Stimulated activated CD8-positive, alpha-beta memory T cell treated with anti-CD3 and anti-CD28 coated beads, Interleukin-4, amount 100 ng/mL, for 24 hours (primary cell): ENCODE results near the gene IZUMO2.
A peak's percentile ranks its signal among the peaks of the same experiment; 100 is the strongest.
"Not testable (repeated sequence)": the region's sequence is repeated elsewhere in the genome, so short reads cannot be mapped to it uniquely, and the experiment has no call there.

Experiments
- DNase-seq: peaks from one replicate; pipeline ENCODE4 v3.0.0-alpha.2; 2020; ENCODE audit warnings: low read depth

The IZUMO2 gene

DNA sequence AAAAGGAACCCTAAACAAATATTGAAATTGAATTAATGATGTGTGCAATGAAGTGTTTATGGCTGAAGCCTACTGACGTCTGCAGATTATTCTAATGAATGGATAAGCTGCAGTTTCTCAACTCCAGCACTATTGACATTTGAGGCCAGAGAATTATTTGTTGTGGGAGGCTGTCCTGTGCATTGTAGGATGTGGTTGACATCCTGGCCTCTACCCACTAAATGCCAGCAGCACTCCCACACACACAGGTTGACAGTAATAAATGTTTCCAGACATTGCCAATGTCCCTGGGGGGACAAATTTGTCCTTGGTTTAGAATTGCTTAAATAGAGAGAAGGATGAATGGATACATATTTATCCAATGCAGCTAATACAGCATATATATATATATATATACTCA, 21.1 kb upstream of the IZUMO2 start:
- DNase-seq, result no peak

DNA sequence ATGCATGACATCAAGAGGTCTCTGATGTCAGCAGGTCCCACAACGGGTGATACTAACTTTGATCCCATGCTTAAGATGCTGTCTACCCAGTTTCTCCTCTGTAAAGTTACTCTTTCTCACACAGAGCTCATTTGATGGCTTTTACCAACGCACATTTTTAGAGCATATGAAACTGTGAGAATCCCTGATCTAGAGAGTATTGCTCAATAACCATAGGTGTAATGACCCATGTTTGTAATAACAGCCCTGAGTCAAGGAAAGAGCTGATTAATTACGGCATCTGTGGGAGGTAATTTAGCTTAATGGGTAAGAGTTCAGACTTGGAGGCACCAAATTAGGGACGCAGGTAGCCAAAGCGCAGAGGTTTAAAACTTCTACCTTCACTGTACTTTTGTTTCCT, 18.0 kb upstream of the IZUMO2 start:
- no peak for DNase-seq

DNA sequence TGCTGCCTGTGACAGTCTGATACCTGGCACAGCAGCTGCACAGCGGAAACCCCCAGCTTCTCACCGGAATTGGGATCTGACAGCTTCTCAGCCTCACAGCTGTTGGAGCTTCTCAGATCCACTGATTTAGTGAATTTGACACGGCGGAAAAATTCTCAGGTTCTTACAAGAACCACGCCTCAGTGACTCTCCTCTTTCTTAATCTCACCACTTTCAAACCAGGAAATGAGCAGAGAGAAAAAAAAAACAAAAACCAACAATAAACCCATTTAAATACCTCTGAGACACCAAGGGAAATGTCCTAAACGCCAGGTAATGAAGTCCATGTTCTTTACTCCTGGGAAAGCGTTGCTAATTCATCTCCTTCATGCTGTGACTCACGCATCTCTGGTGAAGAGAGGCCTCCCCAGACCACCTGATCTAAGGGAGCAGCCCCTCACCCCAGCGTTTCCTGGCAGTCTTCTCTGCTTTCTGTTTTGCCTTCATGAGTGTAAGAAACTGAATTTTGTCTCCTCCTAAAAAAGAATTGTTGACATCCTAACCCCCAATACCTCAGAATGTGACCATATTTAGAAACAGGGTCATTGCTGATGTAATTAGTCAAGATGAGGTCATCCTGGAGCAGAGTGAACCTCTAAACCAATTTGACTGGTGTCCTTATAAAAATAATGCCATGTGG, 15.9 kb upstream of the IZUMO2 start:
- no peak for DNase-seq

DNA sequence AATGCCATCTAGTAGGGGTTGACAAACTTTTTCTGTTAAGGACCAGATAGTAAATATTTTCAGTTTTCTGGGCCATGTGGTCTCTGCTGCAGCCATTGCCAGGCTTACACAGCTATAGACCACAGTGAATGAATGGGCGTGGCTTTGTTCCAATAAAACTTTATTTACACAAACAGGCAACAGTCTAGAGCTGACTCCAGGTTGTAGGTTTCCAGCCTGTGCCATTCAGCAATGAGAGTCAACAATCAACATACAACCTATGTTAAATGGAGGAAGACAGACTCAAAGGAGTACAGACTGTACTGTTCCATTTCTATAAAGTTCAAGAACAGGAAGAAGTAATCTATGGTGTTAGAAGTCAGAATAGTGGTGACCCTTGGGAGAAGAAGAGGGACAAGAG, 15.2 kb upstream of the IZUMO2 start:
- DNase-seq, result no peak

DNA sequence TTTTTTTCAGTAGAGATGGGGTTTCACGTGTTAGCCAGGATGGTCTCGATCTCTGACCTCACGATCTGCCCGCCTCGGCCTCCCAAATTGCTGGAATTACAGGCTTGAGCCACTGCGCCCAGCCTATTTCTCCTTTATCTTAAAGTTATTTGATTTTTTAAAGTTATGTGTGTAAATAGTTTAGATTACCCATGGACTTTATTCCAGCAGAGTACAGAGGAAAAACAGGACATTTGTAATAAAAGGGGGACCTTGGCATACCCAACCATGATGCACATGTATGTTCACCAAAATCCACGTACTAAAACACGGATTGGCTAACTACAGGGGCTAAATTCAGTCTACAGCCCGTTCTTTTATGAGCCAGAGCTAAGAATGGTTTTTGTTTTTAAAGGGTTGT, 13.7 kb upstream of the IZUMO2 start:
- no peak for DNase-seq

DNA sequence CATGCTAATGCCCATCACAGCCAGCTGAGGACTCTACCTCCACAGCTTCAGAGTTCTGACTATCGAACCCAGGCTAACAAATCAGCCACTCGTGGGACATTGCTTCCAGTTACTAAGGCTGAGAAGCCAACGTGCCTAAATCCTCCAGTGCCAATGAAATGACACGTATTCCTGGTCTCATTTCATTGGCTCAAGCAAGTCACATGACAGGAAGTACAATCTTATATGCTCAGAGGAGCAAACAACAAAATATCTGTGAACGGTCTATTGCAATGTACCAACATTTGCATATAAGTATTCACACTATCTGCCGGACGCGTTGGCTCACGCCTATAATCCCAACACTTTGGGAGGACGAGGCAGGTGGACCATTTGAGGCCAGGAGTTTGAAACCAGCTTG, 12.8 kb upstream of the IZUMO2 start:
- no peak for DNase-seq

DNA sequence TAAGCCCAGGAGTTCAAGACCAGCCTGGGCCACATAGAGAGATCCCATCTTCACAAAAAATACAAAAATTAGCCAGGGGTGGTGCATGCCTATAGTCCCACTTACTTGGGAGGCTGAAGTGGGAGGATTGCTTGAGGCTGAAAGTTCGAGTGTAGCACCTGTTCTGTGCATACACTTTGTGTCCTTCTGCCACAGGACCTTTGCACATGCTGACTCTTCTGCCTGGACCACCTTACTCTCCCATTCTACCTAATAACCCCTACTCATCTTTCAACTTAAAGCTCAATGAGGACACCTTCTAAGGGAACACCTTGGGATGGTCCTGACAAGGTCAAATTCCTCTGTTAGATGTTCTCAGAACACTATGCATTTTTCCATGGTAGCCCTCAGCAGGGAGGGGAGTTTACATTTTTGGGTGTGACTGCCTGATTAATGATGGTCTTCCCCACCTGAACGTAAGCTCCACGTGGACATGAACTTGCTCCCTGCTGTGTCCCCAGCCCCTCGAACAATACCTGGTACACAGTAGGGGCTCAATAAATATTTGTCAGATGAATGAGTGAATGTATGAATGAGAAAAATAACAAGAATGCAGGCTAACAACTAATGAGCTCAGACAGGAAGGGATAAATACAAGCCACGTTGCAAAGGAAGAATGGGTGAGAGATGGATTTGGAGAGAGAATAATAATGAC, 11.2 kb upstream of the IZUMO2 start:
- no peak for DNase-seq

DNA sequence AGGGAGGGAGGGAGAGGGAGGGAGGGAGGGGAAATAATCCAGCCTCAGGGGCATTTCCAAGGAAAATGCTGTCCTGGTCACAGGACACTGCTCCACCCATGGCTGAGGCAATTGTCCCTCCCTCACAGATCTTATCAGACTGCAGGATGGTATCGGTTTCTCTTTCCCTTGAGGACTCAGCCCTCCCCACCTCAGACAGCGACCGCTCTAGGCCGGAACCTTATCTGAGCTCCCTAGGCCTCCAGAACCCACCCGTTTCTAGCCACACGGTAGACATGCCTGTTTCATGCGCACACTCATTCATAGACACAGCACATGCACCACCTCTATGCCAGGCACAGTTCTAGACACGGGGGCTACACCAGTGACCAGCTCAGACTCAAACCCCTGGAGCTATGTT, 10.0 kb upstream of the IZUMO2 start:
- DNase-seq, result no peak

DNA sequence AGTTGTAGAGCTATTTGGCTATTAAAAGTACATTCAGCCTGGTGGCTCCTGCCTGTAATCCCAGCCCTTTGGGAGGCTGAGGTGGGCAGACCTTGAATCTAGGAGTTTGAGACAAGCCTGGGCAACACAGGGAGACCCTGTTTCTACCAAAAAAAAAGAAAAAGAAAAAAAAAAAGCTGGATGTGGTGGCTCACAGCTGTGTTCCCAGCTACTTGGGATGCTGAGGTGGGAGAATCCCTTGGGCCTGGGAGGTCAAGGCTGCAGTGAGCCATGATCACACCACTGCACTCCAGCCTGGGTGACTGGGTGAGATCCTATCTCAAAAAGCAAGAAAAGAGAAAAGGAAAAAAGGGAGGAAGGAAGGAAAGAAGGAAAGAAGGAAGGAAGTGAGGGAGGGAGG, 9.6 kb upstream of the IZUMO2 start:
- no peak for DNase-seq

DNA sequence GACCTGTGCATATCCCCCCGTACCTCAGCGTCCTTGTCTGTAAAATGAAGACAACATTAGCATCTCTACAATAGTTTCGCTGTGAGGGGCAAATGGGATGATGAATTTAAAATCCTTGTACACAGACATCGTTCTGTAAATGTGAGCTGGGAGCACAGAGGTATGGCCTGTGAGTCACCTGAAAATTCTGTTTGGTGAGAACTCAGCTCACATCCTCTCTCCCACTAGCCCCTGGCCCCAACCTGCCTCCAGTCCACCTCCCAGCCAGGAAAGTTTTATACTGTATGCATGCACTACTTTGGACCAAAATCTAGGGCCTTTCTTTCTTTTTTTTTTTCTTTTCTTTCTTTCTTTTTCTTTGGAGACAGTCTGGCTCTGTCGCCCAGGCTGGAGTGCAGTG, 8.7 kb upstream of the IZUMO2 start:
- no peak for DNase-seq

DNA sequence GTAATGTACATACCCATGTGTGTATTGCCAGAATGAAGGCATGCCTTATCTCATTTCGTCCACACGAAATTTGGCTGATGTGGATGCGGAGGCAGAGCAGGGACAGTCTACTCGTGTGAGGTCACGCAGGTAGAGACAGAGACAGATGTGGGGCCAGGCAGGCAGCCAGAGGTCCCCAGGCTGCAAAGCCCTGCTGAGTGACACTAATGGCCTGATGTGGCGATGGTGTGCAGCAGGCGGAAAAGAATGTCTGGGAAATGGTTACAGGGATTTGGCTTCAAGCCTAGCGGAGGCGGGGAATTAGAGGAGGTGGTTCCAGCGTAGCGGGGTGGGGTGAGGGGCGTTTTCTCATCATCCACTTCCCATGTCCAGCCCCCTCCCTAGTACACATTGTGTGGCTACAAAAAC, 4.2 kb upstream of the IZUMO2 start:
- DNase-seq, result no peak

DNA sequence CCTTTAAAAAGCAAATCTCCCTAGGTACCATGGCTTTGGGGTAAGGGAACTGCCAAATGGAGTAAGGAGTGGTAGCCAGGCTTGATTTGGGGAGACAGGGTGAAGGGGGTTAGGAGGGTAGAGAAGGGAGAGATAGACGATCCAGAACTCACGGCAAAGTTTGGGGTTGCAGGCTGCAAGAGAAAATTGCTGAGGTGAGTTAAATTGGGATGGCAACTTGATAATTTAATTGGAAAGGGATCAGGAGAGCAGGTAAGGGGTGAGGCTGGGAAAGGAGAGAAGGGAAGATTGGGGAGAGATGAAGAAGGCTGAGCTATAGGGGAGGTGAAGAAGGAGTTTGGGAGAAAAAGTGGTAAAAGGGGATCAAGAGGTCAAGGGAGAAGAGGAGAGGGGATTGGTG, 4.0 kb downstream of the IZUMO2 start:
- DNase-seq, result no peak

DNA sequence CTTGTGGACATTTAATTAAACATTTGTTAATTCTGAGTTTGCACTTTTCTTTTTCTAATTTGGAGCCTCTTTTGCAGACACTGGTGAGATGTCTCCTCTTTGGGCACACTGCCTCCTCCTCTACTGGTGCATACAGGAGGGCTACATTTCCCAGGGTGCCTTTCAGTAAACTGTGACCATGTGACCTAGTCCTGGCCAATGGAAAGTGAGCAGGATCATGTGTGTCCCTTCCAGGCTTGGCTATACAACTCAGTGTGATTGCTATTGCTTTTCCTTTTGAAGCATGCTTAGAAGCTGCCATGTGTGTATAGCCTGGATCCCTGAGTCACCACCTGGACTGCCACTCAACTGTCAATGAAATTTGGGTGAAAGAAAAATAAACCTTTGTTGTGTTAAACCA, 4.5 kb downstream of the IZUMO2 start:
- no peak for DNase-seq

DNA sequence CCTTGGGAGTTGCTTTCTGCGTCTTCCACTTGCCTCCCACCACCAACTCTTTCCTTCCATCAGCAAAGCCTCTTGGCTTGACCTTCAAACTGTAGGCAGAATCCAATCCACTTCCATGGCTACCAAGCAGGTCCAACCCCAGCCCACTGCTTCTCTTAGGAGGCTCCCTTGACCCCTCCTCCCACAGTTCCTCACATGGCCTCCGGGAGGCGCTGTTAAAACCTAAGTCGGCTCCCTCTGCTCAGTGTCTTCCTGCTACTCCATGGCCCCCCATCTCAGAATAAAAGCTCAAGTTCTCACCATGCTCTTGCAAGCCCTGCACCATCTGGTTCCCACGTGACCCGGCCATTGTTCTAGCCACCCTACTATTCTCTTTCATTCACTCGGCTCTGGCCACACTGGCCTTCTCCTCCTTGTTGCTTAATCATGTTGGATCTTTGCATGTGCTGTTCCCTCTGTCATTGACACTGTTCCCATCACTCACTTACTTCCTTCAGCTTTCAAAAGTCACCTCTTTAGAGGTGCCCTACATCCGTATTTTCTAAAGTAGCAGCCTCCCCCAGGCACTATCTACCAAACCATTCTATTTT, 7.5 kb downstream of the IZUMO2 start:
- DNase-seq, result no peak

DNA sequence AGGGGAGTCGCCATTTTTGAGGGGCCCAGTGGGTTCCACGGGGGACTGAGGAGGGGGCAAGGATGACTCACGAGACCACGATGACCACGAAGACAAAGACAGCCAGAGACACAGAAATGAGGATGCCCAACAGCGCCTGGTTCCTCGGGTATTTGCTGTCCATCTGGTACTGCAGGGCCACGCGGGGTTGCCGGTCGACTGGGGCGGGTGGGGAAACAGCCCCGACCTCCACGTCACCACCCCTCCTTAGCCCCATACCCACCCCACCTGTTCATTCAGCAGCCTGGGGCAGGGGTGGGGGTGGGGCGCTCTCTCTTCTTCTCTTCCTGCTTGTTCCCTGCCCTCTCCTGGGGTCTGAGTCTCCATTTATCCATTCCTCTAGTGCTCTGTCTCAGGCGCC, 8.6 kb downstream of the IZUMO2 start:
- no peak for DNase-seq

DNA sequence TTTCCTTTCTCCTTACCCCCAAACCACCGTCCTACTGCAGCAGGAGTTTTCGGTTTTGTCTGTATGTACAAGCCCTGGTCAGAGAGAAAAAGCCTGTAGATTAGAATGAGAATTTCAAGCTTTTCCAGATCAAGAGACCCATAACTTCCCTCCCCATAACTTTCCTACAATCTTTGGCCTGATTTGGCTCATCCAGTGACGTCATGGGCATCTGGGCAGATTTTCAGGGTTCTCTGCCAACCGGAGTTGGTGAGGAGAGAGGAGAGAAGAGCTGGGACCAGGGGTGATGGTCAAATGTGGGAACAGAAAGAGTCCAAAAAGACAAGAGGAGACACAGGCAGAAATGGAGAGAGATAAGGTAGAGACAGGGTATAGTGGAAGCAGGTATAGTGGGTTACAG, 10.5 kb downstream of the IZUMO2 start:
- DNase-seq, result no peak

DNA sequence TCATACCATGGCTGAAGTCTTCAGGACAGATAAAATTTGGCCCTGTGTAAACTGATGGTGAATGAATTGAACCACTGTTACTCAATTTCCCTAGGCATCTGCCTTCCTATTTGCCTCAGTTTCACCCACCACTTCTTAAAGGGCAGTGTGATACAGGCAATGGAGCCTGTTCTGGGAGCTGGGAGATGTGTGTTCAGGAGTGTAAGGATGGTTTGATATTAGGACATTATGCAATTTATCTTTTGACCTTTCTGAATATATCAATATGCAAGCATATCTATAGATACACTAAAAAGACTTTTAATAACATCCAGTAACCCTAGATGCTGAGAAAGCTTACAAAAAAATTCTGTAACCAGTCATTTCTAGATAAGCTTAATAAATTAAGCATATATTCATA, 14.6 kb downstream of the IZUMO2 start:
- no peak for DNase-seq

DNA sequence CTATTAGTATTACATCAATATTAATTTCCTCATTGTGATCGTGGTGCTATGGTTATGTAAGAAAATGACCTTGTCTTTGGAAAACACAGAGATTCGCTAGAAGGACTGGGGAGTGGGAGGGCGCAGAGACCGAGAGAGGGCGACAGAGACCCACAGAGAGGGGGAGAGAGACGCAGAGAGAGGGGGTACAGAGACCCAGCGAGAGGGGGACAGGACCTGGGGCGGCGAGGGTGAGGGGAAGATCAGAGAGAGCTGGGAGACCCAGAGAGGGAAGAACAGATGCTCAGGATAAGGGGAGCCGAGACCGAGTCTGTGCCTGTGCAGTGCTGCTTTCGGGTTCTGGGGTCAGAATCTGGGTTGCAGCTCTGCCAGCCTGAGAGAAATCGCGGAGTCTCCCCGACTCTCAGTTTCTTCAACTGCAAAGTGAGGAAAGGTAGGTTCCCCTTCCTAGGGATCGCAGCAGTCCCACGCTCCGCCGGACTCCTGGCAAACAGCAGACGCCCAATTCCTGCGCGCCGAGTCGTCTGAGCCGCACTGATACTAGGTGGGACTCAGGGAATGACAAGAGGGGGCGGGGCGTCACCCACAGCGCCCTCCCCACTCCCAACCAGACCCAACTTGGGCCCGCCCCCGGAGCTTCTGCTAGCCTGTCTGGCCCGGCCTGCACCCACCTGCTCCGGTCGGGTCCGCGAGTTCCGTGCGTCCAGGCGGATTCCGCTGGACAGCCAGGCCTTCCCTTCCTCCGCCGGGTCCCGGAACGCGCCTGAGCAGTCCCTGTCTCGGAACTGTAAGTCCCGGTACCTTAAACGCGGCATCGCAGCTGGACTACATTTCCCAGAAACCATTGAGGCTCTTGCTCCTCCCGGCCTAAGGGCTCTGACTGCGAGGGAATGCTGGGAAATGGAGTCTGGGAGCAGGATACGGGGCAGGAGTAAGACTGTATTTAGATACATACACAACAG, 15.3 kb downstream of the IZUMO2 start:
- peak; percentile 59 for DNase-seq

DNA sequence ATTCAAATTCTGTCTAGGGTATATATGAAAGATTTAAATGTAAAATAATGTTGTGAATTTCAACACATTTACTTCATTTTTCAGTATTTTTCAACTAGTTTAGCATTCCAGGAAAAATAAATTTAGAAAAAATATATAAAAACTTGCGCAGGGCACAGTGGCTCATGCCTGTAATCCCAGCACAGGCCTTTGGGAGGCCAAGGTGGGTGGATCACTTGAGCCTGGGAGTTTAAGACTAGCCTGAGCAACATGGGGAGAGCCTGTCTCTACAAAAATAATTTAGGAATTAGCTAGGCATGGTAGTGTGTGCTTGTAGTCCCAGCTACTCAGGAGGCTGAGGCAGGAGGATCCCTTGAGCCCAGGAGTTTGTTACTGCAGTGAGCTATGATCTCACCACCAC, 21.2 kb downstream of the IZUMO2 start:
- not testable (repeated sequence) for DNase-seq

DNA sequence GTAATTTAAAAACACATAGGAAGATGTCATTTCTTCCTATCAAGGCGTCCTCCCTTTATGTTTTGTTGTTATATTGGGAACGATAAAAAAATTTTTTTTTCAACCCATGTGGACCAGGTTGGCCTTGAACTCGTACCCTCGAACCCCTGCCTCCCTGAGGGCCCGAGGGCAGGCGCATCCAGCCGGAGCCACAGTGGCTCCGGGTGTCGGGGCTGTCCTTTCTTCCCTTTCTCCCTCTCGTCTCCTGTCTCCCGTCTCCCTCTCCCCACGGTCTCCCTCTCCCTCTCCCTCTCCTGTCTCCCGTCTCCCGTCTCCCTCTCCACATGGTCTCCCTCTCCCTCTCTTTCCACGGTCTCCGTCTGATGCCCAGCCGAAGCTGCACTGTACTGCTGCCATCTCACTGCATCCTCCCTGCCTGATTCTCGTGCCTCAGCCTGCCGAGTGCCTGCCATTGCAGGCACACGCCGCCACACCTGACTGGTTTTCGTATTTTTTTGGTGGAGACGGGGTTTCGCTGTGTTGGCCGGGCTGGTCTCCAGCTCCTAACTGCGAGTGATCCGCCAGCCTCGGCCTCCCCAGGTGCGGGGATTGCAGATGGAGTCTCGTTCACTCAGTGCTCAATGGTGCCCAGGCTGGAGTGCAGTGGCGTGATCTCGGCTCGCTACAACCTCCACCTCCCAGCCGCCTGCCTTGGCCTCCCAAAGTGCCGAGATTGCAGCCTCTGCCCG, 22.8 kb downstream of the IZUMO2 start:
- not testable (repeated sequence) for DNase-seq

DNA sequence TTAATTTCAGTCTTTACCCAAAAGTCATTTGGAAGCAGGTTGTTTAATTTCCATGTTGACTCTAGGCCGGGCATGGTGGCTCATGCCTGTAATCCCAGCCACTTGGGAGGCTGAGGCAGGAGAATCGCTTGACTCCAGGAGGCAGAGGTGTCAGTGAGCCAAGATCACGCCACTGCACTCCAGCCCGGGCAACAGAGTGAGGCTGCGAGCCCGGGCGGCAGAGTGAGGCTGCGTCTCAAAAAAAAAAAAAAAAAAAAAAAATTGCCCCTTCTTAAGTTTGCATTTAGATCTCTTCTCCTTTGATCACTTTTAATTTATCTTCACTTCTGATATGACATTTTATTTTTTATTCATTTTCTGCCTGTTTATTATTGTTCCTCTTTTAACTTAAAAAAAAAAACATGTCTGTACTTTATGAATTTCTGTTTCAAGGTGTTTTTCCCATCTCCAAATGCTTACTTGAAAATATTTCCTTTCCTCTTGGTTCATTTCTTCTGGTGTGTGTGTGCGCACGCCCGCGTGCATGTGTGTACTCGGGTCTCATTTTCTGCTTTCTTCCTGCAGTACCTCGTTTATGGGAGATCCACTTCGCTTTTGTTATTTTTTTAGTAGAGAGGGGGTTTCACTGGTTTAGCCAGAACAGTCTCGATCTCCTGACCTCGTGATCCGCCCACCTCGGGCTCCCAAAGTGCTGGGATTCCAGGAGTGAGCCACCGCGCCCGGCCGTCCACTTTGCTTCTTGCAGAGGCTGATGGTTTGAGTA, 26.3 kb downstream of the IZUMO2 start:
- not testable (repeated sequence) for DNase-seq
